Activated naive CD8-positive, alpha-beta T cell treated with anti-CD3 and anti-CD28 coated beads, Interleukin-2, amount 10 ng/mL, durations not matched to agents 7 days and 5 days (primary cell): ENCODE results near the gene DDTL. TPM values are rescaled to one million over a fixed set of nuclear protein-coding genes. Genes with fewer than 3 reads are reported as not detected.
"Not testable (repeated sequence)": the region's sequence is repeated elsewhere in the genome, so short reads cannot be mapped to it uniquely, and the experiment has no call there.

Experiments used
- ATAC-seq: fragments of 150-1000 bp; cut with Tn5 transposase; one replicate; pipeline ENCODE4 v1.10.0; 2021; ENCODE audit warnings: low read depth, moderate library complexity
- POLR2A ChIA-PET: fragments of 350-600 bp; sonication (Branson Sonifier 250); formaldehyde crosslinking; loops from one replicate; lab custom pipeline; 2021; ENCODE audit warnings: antibody characterized with exemption; lab: Charles Lee
- DNase-seq: peaks from one replicate; pipeline ENCODE4 v3.0.0; 2021
- H3K27ac Mint-ChIP-seq: one replicate; pipeline ENCODE4 v1.8.0; 2022; ENCODE audit warnings: mild to moderate bottlenecking, mixed read lengths
- H3K27me3 Mint-ChIP-seq: one replicate; pipeline ENCODE4 v1.8.0; 2022; ENCODE audit warnings: mild to moderate bottlenecking, moderate library complexity, mixed read lengths
- H3K36me3 Mint-ChIP-seq: one replicate; pipeline ENCODE4 v1.8.0; 2021; ENCODE audit warnings: mild to moderate bottlenecking, mixed read lengths
- H3K4me1 Mint-ChIP-seq: one replicate; pipeline ENCODE4 v1.8.0; 2021; ENCODE audit warnings: mixed read lengths
- H3K4me3 Mint-ChIP-seq: one replicate; pipeline ENCODE4 v1.8.0; 2022; ENCODE audit warnings: mild to moderate bottlenecking, moderate library complexity, mixed read lengths
- H3K9me3 Mint-ChIP-seq: one replicate; pipeline ENCODE4 v1.8.0; 2021; ENCODE audit warnings: mixed read lengths
- total RNA-seq, 2 experiments: library from RNA; stranded (reverse); gene quantifications; one replicate each; pipeline ENCODE4 v1.2.3, GENCODE V29; 2021

Gene DDTL
- total RNA-seq, 2 experiments from 2014 or later = not detected

DNA sequence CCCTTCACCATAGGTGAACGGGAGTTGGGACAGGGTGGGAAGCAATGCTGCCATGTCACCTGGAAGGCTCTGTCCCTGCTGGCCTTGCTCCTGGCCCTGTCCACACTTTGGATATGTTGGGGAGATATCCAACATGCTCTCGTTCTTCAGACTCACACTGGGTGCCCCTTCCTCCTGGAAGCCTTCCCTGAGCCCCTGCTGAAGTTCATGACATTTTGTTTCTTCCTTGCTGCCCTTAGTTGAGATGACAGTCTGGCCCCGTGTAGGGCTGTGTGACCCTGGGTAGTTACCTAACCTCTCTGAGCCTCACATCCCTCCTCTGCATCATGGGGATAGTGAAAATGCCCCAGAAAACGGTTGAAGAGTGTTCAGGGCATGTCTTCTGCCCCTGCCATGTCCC lies 13.2 kb upstream of the DDTL start:
- H3K36me3 Mint-ChIP-seq, DNase-seq, H3K27ac Mint-ChIP-seq, H3K4me1 Mint-ChIP-seq, H3K4me3 Mint-ChIP-seq, H3K27me3 Mint-ChIP-seq, POLR2A ChIA-PET, H3K9me3 Mint-ChIP-seq, ATAC-seq: not testable (repeated sequence)

- DNase-seq, H3K36me3 Mint-ChIP-seq, H3K27me3 Mint-ChIP-seq, ATAC-seq, H3K4me1 Mint-ChIP-seq, H3K9me3 Mint-ChIP-seq, H3K27ac Mint-ChIP-seq, H3K4me3 Mint-ChIP-seq, POLR2A ChIA-PET: not testable (repeated sequence)
Measured at GRCh38 chr22:23954193-23954990, 12.3 kb upstream of the DDTL start.

DNA sequence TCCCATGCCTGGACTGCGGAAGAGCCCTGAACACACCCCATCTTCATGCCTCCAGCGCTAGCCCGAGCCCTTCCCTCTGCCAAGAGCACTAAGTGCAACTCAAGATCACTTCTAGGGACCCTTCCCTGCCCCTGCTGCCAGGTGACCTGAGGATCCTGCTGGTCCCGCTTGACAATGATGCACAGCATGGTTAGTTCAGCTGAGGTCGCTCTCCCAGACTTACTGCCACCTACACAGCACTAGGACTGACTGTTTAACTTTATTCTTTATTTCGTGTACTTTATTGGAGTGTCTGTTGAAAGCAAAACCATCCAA lies 11.7 kb upstream of the DDTL start:
- POLR2A ChIA-PET, H3K9me3 Mint-ChIP-seq, ATAC-seq, H3K27ac Mint-ChIP-seq, H3K4me1 Mint-ChIP-seq, H3K36me3 Mint-ChIP-seq, DNase-seq, H3K27me3 Mint-ChIP-seq, H3K4me3 Mint-ChIP-seq: not testable (repeated sequence)

GRCh38 chr22:23955886-23956285 lies 10.8 kb upstream of the DDTL start:
- H3K4me1 Mint-ChIP-seq, H3K36me3 Mint-ChIP-seq, DNase-seq, H3K27ac Mint-ChIP-seq, ATAC-seq, POLR2A ChIA-PET, H3K4me3 Mint-ChIP-seq, H3K9me3 Mint-ChIP-seq, H3K27me3 Mint-ChIP-seq: not testable (repeated sequence)

- H3K36me3 Mint-ChIP-seq, H3K9me3 Mint-ChIP-seq, POLR2A ChIA-PET, H3K27me3 Mint-ChIP-seq, H3K4me3 Mint-ChIP-seq, H3K27ac Mint-ChIP-seq, H3K4me1 Mint-ChIP-seq: not testable (repeated sequence)
- ATAC-seq (peak; percentile 90), DNase-seq (peak; percentile 73)
Measured at GRCh38 chr22:23956301-23956900, 10.3 kb upstream of the DDTL start.

DNA sequence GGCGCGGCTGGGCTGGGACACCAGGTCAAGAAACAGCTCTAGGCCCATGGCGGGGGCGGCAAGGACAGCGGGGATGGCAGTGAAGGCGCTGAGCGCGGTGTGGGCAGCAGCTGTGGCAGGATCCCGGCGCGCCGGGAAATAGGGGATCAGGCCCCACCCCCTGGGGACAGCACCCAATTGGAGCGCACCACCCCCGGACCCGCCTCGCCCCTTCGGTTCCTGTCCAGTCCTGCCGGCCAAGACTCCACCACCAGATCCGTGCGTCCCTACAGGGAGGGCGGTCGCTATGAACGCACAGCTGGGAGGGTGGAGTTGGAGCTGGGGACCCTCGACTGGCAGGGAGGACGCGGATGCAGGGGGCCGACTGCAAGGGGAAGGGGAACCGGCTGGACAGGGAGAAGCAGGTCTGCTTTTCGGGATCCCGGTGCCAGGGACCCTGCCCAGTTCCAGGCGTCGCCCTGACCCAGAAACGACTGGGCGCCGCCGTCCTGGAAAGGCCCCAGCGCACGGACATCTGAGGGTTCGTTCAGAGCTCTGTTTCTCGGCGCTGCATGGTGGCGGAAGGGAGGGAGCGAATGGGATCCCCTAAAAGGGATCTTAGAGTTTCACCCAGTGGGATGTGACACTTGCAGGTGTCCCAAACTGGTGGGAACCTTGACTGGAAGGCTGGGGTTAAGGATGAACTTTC lies 5.5 kb upstream of the DDTL start, which contains the start of gene GSTT2B:
Gene GSTT2B (minus strand): TSS at position 112 of the 688 bp plus-strand sequence. CDS start 64 bp downstream, at position 48.
- POLR2A ChIA-PET, H3K36me3 Mint-ChIP-seq, H3K9me3 Mint-ChIP-seq, H3K27ac Mint-ChIP-seq, H3K4me3 Mint-ChIP-seq, H3K4me1 Mint-ChIP-seq, DNase-seq, H3K27me3 Mint-ChIP-seq, ATAC-seq: not testable (repeated sequence)

GRCh38 chr22:23966094-23966493 lies 594 bp upstream of the DDTL start:
- Mint-ChIP-seq H3K36me3 (peaks cover 19% of the 10 kb centered on the region), H3K4me1 (peaks cover 10% of the 10 kb centered on the region)
- H3K4me3 Mint-ChIP-seq, DNase-seq, H3K27me3 Mint-ChIP-seq, POLR2A ChIA-PET, H3K27ac Mint-ChIP-seq, H3K9me3 Mint-ChIP-seq: not testable (repeated sequence)
- peak; percentile 33 for ATAC-seq

- H3K27me3 Mint-ChIP-seq = no peaks in the 10 kb centered on the region
- POLR2A ChIA-PET = no interaction called here
- no peaks in the 10 kb centered on the region for H3K9me3 Mint-ChIP-seq
- no peak overlapping the region for H3K4me3 Mint-ChIP-seq
- H3K36me3 Mint-ChIP-seq = peaks cover 24% of the 10 kb centered on the region
- H3K27ac Mint-ChIP-seq = no peak overlapping the region
- no peak for DNase-seq
- H3K4me1 Mint-ChIP-seq = peaks cover 15% of the 10 kb centered on the region
- no peak for ATAC-seq
Measured at GRCh38 chr22:23969071-23969470, 2.4 kb downstream of the DDTL start.

GRCh38 chr22:23970201-23970641 lies 3.5 kb downstream of the DDTL start:
- peaks cover 24% of the 10 kb centered on the region for H3K36me3 Mint-ChIP-seq
- no peak overlapping the region for H3K4me3 Mint-ChIP-seq
- DNase-seq (no peak), ATAC-seq (no peak)
- no peaks in the 10 kb centered on the region for H3K9me3 Mint-ChIP-seq
- POLR2A ChIA-PET = interaction anchor here (1.4 kb wide), 1 partner anchor 56 kb away, joined by 3 read pairs; no protein-coding TSS in a partner anchor
- H3K27ac Mint-ChIP-seq = no peak overlapping the region
- H3K27me3 Mint-ChIP-seq = no peaks in the 10 kb centered on the region
- H3K4me1 Mint-ChIP-seq = peaks cover 15% of the 10 kb centered on the region

DNA sequence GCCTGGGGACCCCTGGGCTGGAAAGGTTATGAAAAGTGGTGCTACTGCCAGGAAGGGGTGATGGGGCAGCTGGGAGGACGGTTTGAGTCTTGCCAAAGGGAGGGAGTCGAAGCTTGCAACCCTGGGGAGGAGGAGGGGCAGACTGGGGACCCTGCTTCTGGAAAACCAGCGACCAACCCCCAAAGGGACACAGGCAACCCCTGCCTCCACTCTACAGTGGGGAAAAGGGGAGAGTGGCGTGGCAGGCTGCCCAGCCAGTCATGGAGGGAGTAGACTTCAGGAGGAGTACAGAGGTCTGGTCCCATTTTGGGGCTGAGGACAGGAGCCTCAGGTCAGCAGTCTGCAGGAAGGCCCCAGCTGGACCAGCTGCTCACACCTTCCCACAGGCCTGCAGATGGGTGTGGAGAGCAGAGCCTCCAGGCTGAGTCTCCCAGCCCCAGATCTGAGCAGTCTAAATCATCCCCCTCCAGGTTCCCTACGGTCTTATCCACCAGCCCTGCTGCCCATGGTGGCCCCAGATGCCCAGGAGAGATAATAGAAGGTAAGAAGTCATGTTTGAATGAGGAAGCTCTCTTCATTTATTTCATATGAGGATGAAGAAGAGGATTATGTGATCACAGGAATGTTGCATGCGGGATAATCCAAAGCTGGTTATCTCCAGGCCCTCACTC lies 4.3 kb downstream of the DDTL start:
- no peak overlapping the region for H3K4me3 Mint-ChIP-seq
- no peaks in the 10 kb centered on the region for H3K9me3 Mint-ChIP-seq
- H3K36me3 Mint-ChIP-seq = peaks cover 24% of the 10 kb centered on the region
- POLR2A ChIA-PET = interaction anchor here (0.6 to 1.4 kb wide), 2 partner anchors 52 to 57 kb away, joined by 3 read pairs; no protein-coding TSS in a partner anchor
- ATAC-seq = no peak
- H3K27me3 Mint-ChIP-seq = no peaks in the 10 kb centered on the region
- H3K4me1 Mint-ChIP-seq = peaks cover 15% of the 10 kb centered on the region
- no peak overlapping the region for H3K27ac Mint-ChIP-seq
- DNase-seq = no peak

DNA sequence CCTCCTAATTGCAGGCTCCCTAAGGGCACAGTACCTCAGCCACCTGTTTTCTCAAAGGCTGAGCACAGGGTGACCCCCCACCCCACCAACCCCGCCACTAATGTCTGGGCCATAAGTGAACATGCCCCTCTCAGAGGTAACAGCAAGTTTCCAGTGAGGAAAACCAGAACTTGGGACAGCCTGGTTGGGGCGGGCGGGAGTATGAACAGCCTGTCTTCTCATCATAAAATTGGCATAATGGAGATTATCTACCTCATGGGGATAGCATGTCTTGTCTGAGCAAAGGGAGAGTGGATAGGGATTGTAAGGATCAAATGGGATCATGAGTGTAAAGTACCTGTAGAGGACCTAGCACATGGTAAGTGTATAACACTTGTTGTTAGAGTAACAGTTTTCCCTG lies 5.2 kb downstream of the DDTL start:
- H3K27me3 Mint-ChIP-seq, DNase-seq, H3K27ac Mint-ChIP-seq, POLR2A ChIA-PET, H3K9me3 Mint-ChIP-seq, H3K4me3 Mint-ChIP-seq, ATAC-seq: not testable (repeated sequence)
- Mint-ChIP-seq H3K36me3 (peaks cover 24% of the 10 kb centered on the region), H3K4me1 (peaks cover 15% of the 10 kb centered on the region)

DNA sequence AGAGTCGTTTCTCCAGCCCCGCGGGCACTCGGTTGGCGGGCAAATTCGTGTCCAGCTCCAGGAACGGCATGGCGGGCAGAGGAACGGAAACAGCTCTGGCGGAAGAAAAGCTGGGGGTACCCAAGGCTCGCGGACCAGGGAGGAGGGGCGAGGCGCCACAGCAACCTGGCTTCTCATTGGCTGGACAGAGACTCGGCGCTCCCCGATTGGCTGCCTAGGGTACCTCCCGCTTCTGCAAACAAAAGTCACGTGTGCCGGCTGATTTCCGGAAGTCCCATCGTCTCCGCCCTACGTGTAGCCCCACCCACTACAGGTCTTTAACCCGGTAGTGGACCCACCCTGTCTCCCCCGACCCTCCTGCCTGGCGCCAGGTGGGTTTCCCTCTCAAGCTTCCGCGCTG lies 7.7 kb downstream of the DDTL start, which contains the start of gene DDT:
Gene DDT (minus strand): TSS at position 97 of the 400 bp plus-strand sequence. CDS start 27 bp downstream, at position 70.
- H3K27ac Mint-ChIP-seq, H3K27me3 Mint-ChIP-seq, DNase-seq, H3K4me3 Mint-ChIP-seq, POLR2A ChIA-PET, H3K9me3 Mint-ChIP-seq: not testable (repeated sequence)
- ATAC-seq = peak; percentile 98
- Mint-ChIP-seq H3K4me1 (peaks cover 15% of the 10 kb centered on the region), H3K36me3 (peaks cover 19% of the 10 kb centered on the region)

- DNase-seq, H3K27ac Mint-ChIP-seq, H3K4me3 Mint-ChIP-seq, POLR2A ChIA-PET, H3K9me3 Mint-ChIP-seq, H3K27me3 Mint-ChIP-seq: not testable (repeated sequence)
- Mint-ChIP-seq H3K4me1 (peaks cover 12% of the 10 kb centered on the region), H3K36me3 (peaks cover 14% of the 10 kb centered on the region)
- peak; percentile 35 for ATAC-seq
Measured at GRCh38 chr22:23974836-23975352, 8.2 kb downstream of the DDTL start.
